Panc1 (cell line): ENCODE results near the gene SHC4. TPM values are rescaled to one million over a fixed set of nuclear protein-coding genes. Genes with fewer than 3 reads are reported as not detected.

ENCODE experiments used
- ATAC-seq: fragments of 200-7000 bp; cut with Tn5 transposase; 2 replicates; pipeline ENCODE4 v1.9.1; 2020; ENCODE audit warnings: mild to moderate bottlenecking, moderate library complexity
- BruUV-seq: library from RNA; stranded (reverse); fragments of 400-500 nt; replicated peaks from 2 replicates; lab custom pipeline; 2021; lab: Mats Ljungman, UMichigan
- CTCF ChIA-PET: fragments of 300-600 bp; sonication (Branson Sonifier 250); formaldehyde crosslinking; loops from one replicate; lab custom pipeline; 2022; ENCODE audit warnings: antibody characterized with exemption; lab: Charles Lee
- POLR2A ChIA-PET: fragments of 300-600 bp; sonication (Branson Sonifier 250); formaldehyde crosslinking; loops from one replicate; lab custom pipeline; 2022; ENCODE audit warnings: antibody characterized with exemption; lab: Charles Lee
- DNase-seq: peaks from one replicate; pipeline ENCODE4 v3.0.0-alpha.2; 2010; ENCODE audit warnings: low read depth, low spot score
- H3K27ac ChIP-seq: 2 replicates; pipeline ENCODE4 v1.5.1; 2011; ENCODE audit warnings: mild to moderate bottlenecking, low read length, inconsistent platforms
- H3K27me3 ChIP-seq: fragments of 200-500 bp; sonication (Bioruptor generic); 2 replicates; pipeline ENCODE4 v1.6.0; 2014; ENCODE audit warnings: low read length, inconsistent platforms; ENCODE audit not compliant: control insufficient read depth, insufficient read depth
- H3K36me3 ChIP-seq: fragments of 200-500 bp; sonication (Bioruptor generic); 2 replicates; pipeline ENCODE4 v1.5.1; 2014; ENCODE audit warnings: inconsistent platforms, mild to moderate bottlenecking, low read length, moderate library complexity; ENCODE audit not compliant: control insufficient read depth, insufficient read depth
- H3K4me1 ChIP-seq: 2 replicates; pipeline ENCODE4 v1.5.1; 2011; ENCODE audit warnings: inconsistent platforms, mild to moderate bottlenecking, low read length, moderate library complexity; ENCODE audit not compliant: control insufficient read depth, insufficient read depth
- H3K4me3 ChIP-seq, 2 experiments: 2 replicates each; pipeline ENCODE4 v1.5.1; 2011 to 2012; ENCODE audit warnings: low read depth in 2 of 2, low read length in 2 of 2, mild to moderate bottlenecking in 2 of 2, inconsistent platforms in 1 of 2, moderate library complexity in 1 of 2
- H3K9me3 ChIP-seq: fragments of 200-500 bp; sonication (Bioruptor generic); 2 replicates; pipeline ENCODE4 v1.5.1; 2014; ENCODE audit warnings: low read depth, mild to moderate bottlenecking, inconsistent platforms, low read length, moderate library complexity; ENCODE audit not compliant: control insufficient read depth, insufficient read depth
- POLR2AphosphoS5 ChIP-seq: IDR thresholded peaks from 2 replicates; pipeline ENCODE4 v1.6.1; 2012; ENCODE audit warnings: mild to moderate bottlenecking, low read depth, low read length, moderate library complexity
- REST ChIP-seq, 2 experiments: IDR thresholded peaks; 2 replicates each; pipeline ENCODE4 v1.6.1; 2011 to 2012; ENCODE audit warnings: low read depth in 2 of 2, control low read depth in 1 of 2, low read length in 1 of 2, mild to moderate bottlenecking in 1 of 2, moderate library complexity in 1 of 2; ENCODE audit not compliant: insufficient read depth in 1 of 2
- SIN3A ChIP-seq: IDR thresholded peaks from 2 replicates; pipeline ENCODE4 v1.6.1; 2012; ENCODE audit warnings: low read depth, mild to moderate bottlenecking, low read length, moderate library complexity, borderline replicate concordance; ENCODE audit not compliant: insufficient read depth
- TCF7L2 ChIP-seq: IDR thresholded peaks from 2 replicates; pipeline ENCODE4 v1.6.1; 2011; ENCODE audit warnings: mild to moderate bottlenecking, low read depth, low read length, inconsistent platforms
- in situ Hi-C: cut with HindIII; loops from 2 replicates; pipeline ENCODE4 v1.10.0; 2016; ENCODE audit warnings: low sequenced_read_pairs, low pct_unique_long_range_greater_than_20kb
- intact Hi-C: fragments of 100-400 bp; cut with micrococcal nuclease; formaldehyde crosslinking; loops from one replicate; pipeline ENCODE4 v1.10.0; 2022; ENCODE audit not compliant: unreplicated experiment
- total RNA-seq: library from RNA; stranded (reverse); gene quantifications from one replicate; pipeline ENCODE4 v1.2.1, GENCODE V29; 2021; ENCODE audit not compliant: unreplicated experiment
- TF ChIP-seq, protein P1 (sequence below): fragments of 450-650 bp; IDR thresholded peaks from 2 replicates; pipeline ENCODE4 v1.5.1; 2017; ENCODE audit warnings: mild to moderate bottlenecking

Gene SHC4
- total RNA-seq, 1 experiment from 2014 or later: 0.10 TPM

GRCh38 chr15:48862705-48863104 lies 101.0 kb downstream of the SHC4 start:
- H3K27ac ChIP-seq: no peak overlapping the region
- no peak for ATAC-seq
- DNase-seq: no peak
- TF ChIP-seq, protein P1, sequence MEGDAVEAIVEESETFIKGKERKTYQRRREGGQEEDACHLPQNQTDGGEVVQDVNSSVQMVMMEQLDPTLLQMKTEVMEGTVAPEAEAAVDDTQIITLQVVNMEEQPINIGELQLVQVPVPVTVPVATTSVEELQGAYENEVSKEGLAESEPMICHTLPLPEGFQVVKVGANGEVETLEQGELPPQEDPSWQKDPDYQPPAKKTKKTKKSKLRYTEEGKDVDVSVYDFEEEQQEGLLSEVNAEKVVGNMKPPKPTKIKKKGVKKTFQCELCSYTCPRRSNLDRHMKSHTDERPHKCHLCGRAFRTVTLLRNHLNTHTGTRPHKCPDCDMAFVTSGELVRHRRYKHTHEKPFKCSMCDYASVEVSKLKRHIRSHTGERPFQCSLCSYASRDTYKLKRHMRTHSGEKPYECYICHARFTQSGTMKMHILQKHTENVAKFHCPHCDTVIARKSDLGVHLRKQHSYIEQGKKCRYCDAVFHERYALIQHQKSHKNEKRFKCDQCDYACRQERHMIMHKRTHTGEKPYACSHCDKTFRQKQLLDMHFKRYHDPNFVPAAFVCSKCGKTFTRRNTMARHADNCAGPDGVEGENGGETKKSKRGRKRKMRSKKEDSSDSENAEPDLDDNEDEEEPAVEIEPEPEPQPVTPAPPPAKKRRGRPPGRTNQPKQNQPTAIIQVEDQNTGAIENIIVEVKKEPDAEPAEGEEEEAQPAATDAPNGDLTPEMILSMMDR: no peak
- no peak for TF ChIP-seq TCF7L2
- no peak for TF ChIP-seq POLR2AphosphoS5
- TF ChIP-seq REST (IDR thresholded peaks at IDR 0.05; ENCODE audit: insufficient read depth in 1 of 2, low read depth in 2 of 2, low read length in 1 of 2): no peak
- TF ChIP-seq SIN3A: no peak
- no peaks in the 10 kb centered on the region for H3K4me1 ChIP-seq
- ChIA-PET POLR2A (interaction anchor here (0.6 kb wide), 1 partner anchor 102 kb away, joined by 3 read pairs; no protein-coding TSS in a partner anchor), CTCF (interaction anchor here (0.7 to 1.7 kb wide), 2 partner anchors 15 to 101 kb away, joined by 3 to 4 read pairs; partner anchors contain the start of genes EID1 and SHC4)
- H3K4me3 ChIP-seq: no peak overlapping the region
- H3K36me3 ChIP-seq: no peaks in the 10 kb centered on the region
- BruUV-seq: no TSS peak
- H3K27me3 ChIP-seq: no peaks in the 10 kb centered on the region; the same call in 1 of the 2 replicates
- no peaks in the 10 kb centered on the region for H3K9me3 ChIP-seq
- in situ Hi-C loops: no loop called here
- intact Hi-C loops: loop anchor here (1.0 to 5.0 kb wide), 3 partner anchors 104 to 560 kb away; partner anchors contain the start of gene FGF7

DNA sequence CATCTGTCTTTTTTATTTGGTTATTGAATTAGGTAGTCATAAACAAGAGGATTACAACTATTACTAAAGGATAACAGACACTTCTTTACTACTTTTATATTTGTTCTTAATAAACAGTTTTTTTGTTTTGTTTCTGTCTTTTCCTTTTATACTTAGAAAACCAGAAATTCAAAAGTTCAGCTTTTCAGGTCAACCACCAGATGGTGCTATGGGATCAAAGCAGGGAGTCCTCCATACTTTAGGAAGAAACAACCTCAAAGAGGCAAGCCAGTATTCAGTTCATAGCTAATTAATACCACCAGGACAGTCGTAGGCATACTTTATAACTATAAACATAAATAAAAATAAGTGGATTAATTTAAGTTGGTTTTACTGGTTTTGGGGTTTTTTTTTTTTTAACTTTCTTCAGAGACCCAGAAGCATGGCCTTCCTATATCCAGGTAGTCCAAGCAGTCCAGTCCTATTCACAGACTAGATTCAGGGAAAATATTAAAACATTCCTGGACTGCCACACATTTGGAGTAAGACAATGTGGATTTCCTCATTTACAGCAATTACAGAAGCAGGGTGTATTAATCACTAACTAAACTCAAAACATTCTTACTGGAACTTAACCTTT lies 101.8 kb downstream of the SHC4 start:
- H3K9me3 ChIP-seq: no peaks in the 10 kb centered on the region
- DNase-seq: no peak
- no peaks in the 10 kb centered on the region for H3K36me3 ChIP-seq
- ATAC-seq: peak; percentile 84
- H3K4me3 ChIP-seq: no peak overlapping the region
- in situ Hi-C loops (no loop called here), intact Hi-C loops (loop anchor here (1.0 to 5.0 kb wide), 3 partner anchors 104 to 560 kb away; partner anchors contain the start of gene FGF7)
- no peak for TF ChIP-seq SIN3A
- TF ChIP-seq, protein P1: peak; percentile 83; the same call in 1 of the 2 replicates
- no peaks in the 10 kb centered on the region for H3K4me1 ChIP-seq
- POLR2A ChIA-PET: no interaction called here
- BruUV-seq: no TSS peak
- H3K27ac ChIP-seq: no peak overlapping the region
- CTCF ChIA-PET: interaction anchor here (0.7 to 1.7 kb wide), 6 partner anchors 16 to 279 kb away, joined by 3 to 8 read pairs (median 3); partner anchors contain the start of genes EID1 and SHC4
- H3K27me3 ChIP-seq: no peaks in the 10 kb centered on the region
